Right hindlimb (tissue), 1 donor: ENCODE data around the gene BABAM2.

ENCODE experiments used
- DNase-seq: peaks from one replicate; pipeline ENCODE4 v3.0.0-alpha.2; 2018

The BABAM2 gene

GRCh38 chr2:28035816-28036215, 145.3 kb downstream of the BABAM2 start:
- DNase-seq: no peak

DNA sequence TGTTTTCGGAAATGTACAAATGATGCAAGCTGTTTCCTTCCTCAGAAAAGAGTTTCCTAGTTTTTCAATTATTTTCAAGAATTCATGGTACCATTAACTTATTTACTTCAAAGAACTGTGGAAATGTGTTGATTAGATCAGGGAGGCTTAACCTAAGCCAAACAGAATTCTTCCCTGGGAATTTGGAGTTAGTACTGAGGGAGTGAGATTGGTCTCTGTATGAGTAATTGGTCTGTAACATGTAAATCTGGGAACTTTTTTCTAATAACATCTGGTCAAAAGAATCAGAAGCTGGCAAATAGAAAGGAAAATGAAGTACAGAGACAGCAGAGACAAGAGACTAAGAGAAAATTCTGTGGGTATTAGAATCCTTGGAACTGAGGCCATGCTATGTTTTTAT, 145.8 kb downstream of the BABAM2 start:
- no peak for DNase-seq

DNA sequence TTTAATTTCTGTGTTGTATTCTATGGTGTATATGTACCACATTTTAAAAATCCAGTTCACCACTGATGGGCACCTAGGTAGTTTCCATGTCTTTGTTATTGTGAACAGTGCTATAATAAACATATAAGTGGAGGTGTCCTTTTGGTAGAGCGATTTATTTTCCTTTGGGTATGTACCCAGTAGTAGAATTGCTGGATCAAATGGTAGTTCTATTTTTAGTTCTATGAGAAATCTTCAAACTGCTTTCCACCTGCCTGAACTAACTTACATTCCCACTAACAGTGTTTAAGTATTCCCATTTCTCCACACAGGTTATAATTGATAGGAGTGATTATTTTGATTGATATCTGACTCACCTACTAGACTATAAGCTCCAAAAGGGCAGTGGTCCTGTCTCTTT, 148.2 kb downstream of the BABAM2 start:
- no peak for DNase-seq

DNA sequence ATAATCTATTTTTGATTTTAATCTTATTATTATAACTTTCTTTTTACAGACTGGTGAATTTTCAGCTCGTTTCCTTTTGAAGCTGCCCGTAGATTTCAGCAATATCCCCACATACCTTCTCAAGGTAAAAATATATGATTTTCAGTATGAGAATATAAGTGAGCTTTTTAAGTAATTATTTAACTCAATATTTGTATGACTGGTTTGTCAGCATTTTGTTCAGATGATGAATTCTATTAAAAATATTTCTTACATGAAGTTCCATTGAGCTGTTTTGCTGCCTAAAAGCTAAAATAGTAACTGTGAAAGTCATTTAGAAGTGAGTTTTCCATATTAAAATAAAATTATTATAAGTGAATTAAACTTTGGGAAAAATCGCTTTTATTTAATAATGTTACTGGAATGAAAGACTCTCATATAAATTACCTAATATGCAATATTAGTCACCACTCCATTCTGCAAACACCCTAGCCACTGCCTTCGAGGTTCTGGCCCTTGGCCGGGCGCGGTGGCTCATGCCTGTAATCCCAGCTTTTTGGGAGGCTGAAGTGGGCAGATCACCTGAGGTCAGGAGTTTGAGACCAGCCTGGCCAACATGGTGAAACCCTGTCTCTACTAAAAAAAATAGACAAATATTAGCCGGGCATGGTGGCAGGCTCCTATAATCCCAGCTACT, 155.3 kb downstream of the BABAM2 start:
- no peak for DNase-seq

DNA sequence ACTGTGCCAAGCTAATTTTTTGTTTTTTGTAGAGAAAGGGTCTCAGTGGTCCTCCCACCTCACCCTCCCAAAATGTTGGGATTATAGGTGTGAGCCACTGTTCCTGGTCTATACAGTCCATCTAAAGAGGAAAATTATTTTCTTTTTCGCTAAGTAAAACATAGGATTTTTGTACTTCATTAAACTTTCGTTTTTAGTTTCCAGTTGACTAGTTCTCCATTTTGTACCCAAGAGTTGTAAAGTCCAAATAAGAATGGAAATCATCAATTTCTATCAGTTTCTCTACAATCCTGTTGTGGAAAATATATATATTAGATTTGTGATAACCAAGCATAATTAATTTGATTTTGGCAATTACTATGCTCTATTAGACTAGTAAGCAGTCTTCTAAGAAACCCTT, 156.4 kb downstream of the BABAM2 start:
- DNase-seq: no peak

DNA sequence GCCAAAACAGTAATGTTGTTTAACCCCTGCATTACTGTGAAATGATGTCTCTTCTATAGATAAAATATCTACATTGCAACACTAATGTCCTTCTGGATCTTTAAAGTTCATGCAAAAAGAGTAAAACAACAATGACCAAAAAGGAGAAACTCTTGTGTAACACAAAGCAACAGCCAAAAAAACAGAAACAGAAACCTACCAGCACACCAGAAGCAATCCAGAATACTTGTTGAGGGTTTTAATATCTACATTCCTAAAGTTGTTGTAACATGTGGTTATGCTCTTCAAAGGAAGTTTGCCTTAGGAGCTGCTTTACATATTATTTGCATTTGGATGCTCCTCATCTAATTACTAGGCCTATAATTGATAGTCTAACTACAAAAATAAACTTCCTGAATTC, 157.2 kb downstream of the BABAM2 start:
- DNase-seq: no peak

- DNase-seq: no peak
Observed at GRCh38 chr2:28048341-28048740, 157.8 kb downstream of the BABAM2 start.

DNA sequence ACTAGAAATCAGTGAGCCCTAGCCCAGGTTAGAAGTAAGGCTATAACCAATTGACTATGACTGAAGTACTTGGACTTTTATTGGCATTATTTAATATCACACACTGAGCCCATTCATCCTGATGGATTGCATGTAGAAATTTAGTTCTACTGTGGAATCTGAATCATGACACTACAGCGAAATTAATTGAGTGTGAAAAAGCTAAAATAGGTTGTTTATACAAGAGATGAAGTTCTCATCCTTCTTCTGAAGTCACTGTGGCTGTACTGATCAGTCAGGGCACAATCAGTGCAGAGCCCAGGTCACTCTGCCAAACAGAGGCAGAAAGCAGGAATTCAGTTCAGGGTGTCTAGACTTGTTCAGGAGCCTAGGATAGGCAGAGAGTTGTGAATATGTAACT, 158.9 kb downstream of the BABAM2 start:
- no peak for DNase-seq

DNA sequence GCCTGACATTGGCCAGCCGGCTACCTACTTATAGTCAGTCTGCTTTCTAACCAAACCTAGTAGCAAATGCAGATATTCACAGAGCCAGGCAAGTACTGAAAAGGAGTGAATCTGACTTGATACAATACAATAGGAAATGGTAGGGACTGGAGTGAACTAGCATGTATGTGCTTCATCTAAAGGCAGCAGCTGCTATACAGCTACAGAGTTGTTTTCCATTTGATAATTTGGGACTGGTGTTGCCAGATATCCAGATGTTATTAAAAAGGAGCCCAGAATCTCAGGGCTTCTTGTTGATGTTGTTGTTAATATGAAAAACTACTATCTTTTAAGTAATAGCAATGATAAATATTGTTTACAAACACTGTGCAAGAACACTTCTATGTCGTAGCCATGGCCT, 159.4 kb downstream of the BABAM2 start:
- DNase-seq: no peak

DNA sequence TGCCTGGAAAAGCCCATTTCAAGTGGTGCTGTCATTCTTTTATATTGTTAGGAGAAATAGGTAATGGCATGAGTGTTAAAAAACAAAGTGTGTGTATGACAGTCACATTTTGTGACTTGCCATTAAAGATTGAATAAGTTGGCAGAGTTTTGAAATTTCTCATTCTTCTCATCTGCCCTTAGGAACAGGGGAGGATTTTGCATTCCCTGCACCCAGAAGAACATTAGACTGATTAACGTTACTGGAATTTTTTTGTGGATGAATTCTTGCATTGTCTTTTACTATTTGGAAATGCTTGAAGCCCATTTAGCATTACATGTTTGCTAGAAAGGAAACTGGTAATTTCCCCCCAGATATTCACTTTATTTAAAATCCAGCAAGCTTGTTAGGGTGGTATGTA, 162.2 kb downstream of the BABAM2 start:
- no peak for DNase-seq

DNA sequence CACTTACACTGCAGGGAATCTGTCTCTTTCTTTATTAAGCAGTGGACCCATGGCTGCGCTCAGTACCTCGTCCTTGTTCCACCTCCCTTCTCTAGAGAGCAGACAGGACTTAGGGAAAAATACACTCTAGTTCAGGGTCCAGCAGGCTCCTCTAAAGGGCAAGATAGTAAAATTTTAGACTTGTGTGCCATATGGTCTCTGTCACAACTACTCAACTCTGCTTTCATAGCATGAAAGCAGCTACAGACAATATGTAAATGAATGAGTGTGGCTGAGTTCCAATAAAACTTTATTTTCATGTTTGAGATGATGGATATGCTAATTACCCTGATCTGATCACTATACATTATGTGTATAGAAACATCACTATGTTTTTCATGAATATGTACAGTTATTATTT, 163.1 kb downstream of the BABAM2 start:
- DNase-seq: no peak

- no peak for DNase-seq
Observed at GRCh38 chr2:28054916-28055315, 164.4 kb downstream of the BABAM2 start.

DNA sequence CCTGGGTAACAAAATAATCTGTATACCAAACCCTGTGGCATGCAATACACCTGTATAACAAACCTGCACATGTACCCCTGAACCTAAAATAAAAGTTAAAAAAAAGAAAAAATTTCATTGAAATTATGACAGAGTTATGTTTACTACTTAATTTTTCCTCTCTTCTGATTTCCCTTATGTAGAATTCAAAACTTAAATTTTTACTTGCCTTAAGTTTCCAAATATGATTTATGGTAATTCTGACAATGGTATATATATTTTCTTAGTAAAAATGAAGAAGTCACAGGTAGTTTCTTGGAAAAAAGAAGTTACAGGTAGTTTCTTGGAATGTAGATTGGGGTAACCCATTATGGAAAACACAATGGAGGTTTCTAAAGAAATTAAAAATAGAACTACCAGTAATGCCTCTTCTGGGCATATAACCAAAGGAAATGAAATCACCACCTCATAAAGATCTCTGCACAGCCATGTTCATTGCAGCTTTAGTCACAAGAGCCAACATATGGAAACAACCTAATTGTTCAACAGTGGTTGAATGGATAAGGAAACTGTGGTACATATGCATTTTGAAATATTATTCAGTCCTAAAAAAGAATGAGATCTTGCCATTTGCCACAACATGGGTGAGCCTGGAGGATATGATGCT, 164.9 kb downstream of the BABAM2 start:
- DNase-seq: no peak

DNA sequence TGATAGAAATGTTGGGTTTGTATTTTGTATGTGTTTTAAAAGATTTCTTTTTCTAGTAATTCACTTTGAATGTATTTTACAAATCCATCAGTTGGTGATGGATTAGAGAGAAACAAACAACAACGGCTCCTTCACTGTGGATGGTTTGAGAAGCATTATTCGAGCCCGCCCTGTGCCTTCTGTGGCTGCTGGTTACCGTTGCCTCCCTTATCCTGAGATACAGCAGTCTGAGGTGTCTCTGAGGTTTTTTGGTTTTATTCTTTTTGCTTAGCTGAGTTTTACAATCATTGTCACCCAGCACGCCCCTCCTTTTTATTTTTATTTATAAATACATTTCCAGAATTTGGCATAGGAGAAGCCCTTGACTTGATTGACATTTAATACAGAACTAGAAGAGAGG, 168.3 kb downstream of the BABAM2 start:
- no peak for DNase-seq

DNA sequence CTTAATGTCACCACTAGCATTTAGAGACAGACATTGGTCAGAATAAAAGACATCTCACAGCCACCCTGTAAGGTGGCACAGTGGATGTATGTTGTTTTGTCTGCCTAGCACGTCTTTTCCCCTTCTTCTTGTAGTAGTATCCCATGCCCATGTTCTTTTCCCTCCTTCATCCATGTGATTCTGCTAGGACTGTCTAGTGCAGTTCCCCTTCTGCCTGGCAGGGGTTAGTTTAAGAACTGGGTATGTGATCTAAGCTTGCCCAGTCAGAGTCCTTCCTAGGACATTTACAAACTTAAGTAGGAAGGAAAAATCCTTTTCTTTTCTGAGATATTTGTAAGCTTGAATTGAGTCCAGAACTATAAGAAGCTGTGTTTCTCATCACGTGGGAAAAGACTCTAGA, 172.3 kb downstream of the BABAM2 start:
- no peak for DNase-seq

DNA sequence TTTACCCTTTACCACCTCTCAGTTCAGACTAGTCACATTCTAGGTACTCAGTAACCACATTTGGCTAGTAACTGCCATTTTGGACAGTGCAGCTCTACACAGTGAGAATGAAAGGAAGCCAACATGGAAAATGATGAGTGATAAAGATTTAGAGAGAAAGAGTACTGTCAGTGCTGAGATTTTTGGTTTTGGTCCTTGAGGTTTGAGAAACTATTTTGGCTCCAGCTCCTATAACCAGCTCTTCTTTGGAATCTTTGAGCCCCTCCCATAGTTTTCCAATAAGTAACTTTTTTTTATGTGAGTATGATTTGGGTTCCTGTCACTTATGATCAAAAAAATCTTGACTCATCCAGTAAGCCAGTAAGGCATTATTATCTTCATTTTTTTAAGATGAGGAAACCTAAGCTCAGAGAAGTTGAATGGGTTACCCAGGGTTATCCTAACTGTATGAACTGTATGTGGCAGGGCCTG, 173.0 kb downstream of the BABAM2 start:
- DNase-seq: no peak

- DNase-seq: no peak
Observed at GRCh38 chr2:28067602-28068001, 177.1 kb downstream of the BABAM2 start.

DNA sequence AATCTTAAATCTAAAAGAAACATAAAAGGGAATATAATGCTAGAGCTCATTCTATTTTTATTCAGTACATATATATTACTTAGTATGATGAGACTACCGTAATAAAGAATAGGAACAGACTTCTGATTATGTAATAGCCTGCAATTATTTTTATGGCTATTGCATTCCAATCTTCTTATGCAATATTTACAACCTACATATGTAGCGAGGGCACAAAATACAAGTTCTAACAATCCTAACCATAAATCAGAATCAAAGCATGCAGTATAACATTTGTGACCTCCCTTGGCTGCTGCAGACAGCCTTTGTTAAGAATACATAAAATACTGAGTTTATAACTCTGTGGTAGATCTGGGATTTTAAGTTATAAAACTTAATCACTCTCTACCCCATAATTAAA, 177.6 kb downstream of the BABAM2 start:
- no peak for DNase-seq

- DNase-seq: no peak
Observed at GRCh38 chr2:28068527-28068926, 178.0 kb downstream of the BABAM2 start.

GRCh38 chr2:28071221-28071620, 180.7 kb downstream of the BABAM2 start:
- no peak for DNase-seq

DNA sequence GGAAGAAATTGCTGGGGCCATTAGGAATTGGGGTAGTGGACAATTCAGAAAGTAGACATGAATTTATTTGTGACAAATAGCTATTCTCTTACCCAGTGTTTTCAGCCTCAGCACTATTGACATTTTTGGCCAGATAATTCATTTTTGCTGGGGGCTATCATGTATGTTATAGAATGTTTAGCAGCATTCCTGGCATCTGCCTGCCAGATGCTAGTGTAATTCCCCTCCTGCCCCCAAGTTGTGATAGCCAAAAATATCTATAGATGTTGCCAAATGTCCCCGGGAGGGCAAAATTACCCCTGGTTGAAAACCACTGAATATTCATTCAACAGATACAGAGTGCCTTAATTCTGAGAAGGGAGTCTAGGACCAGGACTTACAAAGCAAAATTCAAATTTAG, 183.6 kb downstream of the BABAM2 start:
- no peak for DNase-seq

DNA sequence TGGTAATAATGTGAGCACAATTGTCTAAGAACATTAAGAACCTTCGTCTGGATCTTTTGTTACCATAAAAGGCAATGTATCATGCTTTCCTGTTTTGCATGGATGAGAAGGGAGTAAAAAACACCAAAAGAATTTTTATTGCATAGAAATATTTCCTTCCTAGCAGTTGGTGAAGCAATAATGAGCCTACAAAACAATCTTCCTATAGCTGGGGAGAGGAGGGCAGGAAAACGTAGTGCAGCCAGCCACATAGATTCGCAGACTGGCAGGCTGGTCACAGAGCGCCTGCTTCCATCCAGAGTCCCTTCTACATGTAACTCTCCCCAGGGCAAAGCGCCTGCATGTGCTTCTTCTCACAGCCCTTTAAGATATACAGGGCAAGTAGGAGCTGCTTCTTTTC, 190.4 kb downstream of the BABAM2 start:
- no peak for DNase-seq

- no peak for DNase-seq
Observed at GRCh38 chr2:28082131-28082530, 191.6 kb downstream of the BABAM2 start.

- DNase-seq: no peak
Observed at GRCh38 chr2:28083476-28083875, 192.9 kb downstream of the BABAM2 start.

GRCh38 chr2:28084564-28084963, 194.0 kb downstream of the BABAM2 start:
- DNase-seq: no peak
